ENCODE measurements around the gene KIDINS220.

DNA sequence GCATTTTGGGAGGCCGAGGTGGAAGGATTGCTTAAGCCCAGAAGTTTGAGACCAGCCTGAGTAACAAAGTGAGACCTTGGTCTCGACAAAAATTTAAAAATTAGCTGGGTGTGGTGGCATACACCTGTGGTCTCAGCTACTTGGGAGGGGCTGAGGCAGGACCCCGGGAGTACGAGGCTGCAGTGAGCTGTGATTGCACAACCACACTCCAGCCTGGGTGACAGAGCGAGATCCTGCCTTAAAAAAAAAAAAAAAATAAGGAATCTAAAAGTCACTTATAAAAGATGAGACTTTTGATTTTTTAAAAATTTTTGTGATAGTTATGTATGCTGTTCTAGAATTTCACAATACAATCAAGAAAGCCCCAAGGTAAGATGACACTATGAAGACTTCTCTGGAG lies 122.4 kb downstream of the KIDINS220 start:
- TF ChIP-seq, protein P1, sequence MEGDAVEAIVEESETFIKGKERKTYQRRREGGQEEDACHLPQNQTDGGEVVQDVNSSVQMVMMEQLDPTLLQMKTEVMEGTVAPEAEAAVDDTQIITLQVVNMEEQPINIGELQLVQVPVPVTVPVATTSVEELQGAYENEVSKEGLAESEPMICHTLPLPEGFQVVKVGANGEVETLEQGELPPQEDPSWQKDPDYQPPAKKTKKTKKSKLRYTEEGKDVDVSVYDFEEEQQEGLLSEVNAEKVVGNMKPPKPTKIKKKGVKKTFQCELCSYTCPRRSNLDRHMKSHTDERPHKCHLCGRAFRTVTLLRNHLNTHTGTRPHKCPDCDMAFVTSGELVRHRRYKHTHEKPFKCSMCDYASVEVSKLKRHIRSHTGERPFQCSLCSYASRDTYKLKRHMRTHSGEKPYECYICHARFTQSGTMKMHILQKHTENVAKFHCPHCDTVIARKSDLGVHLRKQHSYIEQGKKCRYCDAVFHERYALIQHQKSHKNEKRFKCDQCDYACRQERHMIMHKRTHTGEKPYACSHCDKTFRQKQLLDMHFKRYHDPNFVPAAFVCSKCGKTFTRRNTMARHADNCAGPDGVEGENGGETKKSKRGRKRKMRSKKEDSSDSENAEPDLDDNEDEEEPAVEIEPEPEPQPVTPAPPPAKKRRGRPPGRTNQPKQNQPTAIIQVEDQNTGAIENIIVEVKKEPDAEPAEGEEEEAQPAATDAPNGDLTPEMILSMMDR (IDR thresholded peaks at IDR 0.05; ENCODE audit: poor library complexity) = no peak
- no peak for TF ChIP-seq EZH2 (IDR thresholded peaks at IDR 0.05; ENCODE audit: borderline replicate concordance)
